SH-SY5Y (cell line): ENCODE data around the gene LRRC45.

Experiments
- GATA2 ChIP-seq: IDR thresholded peaks from 2 replicates; pipeline ENCODE4 v1.6.1; 2011; ENCODE audit warnings: mild to moderate bottlenecking, low read depth, low read length
- GATA3 ChIP-seq: IDR thresholded peaks from 2 replicates; pipeline ENCODE4 v1.6.1; 2011; ENCODE audit warnings: low read depth, mild to moderate bottlenecking, low read length, moderate library complexity

DNA sequence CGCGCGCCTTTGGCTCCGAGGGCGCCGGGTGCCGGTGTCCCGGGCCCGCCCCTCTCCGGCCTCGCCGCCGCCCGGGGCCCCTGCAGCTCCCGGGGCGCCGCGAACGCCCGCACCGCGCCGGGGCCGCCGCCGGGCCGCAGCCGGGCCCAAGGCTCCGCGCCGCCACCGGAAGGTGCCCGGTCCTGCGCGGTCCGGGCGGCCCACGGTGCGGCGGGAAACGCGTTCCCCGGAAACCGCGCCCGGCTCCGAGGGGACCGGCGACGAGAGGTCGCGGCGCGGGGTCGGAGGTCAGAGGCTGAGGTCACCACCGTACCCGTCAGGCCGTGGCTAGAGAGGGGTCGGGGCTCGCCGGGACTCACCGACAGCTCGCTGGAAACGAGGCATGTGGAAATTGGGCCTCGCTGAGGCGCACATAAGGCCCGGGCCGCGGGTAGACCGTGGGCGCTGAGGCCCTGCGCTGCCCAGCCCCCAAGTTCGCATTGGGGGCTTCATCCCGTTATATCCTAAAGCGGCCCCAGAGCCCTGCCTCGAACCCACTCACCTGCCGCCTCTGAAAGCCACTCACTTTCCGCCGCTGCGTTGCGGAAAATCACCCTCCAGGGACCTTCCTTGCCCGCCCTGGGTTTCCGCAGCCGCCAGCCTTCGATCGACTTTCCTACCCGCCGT, 42.7 kb downstream of the LRRC45 start, which contains the start of gene DUS1L:
- TF ChIP-seq GATA2 (no peak), GATA3 (no peak)
